ENCODE measurements around the gene CLEC4C. TPM values are rescaled to one million over a fixed set of nuclear protein-coding genes. Genes with fewer than 3 reads are reported as not detected.

Gene CLEC4C
- polyA plus RNA-seq, 1 of the 3 experiments (the other 2 are of a cell fraction): not detected

GRCh38 chr12:7719946-7720730, 27.0 kb downstream of the CLEC4C start:
- CTCF ChIA-PET: no interaction called here
- Histone ChIP-seq H3F3A (replicated peaks; ENCODE audit: insufficient read depth) (no peaks in the 10 kb centered on the region), H3K27ac (ENCODE audit: low read depth in 2 of 2, low read length in 1 of 2) (no peak overlapping the region), H3K79me2 (ENCODE audit: insufficient read depth) (no peaks in the 10 kb centered on the region), H3K36me3 (replicated peaks in 1 of 2; ENCODE audit: control insufficient read depth in 1 of 2, insufficient read depth in 2 of 2, low read length in 1 of 2) (no peaks in the 10 kb centered on the region), H3K9ac (no peak overlapping the region), H2AFZ (ENCODE audit: low read depth) (no peak overlapping the region), H4K20me1 (ENCODE audit: insufficient read depth) (no peaks in the 10 kb centered on the region), H3K9me3 (no peaks in the 10 kb centered on the region), H3K27me3 (ENCODE audit: insufficient read depth) (peaks cover 15% of the 10 kb centered on the region; the same call in 1 of the 2 replicates), H3K4me3 (ENCODE audit: low read depth in 2 of 2, low read length in 1 of 2) (no peak overlapping the region), H3K4me2 (no peak overlapping the region), H3K9me2 (no peaks in the 10 kb centered on the region), H3K4me1 (ENCODE audit: control insufficient read depth in 1 of 2, insufficient read depth in 2 of 2, low read depth in 1 of 2, low read length in 1 of 2) (no peaks in the 10 kb centered on the region)
- TF ChIP-seq GATA2 (CRISPR knock-in tag; IDR thresholded peaks at IDR 0.05) (no peak), SIN3A (IDR thresholded peaks at IDR 0.05; ENCODE audit: borderline replicate concordance, low read depth, low read length) (no peak), RCOR1 (IDR thresholded peaks at IDR 0.05; ENCODE audit: low read length) (no peak), TEAD4 (IDR thresholded peaks at IDR 0.05; ENCODE audit: borderline replicate concordance, insufficient read depth) (no peak), NRF1 (IDR thresholded peaks at IDR 0.05; ENCODE audit: low read depth, low read length) (no peak), RXRA (IDR thresholded peaks at IDR 0.05; ENCODE audit: borderline replicate concordance, low read depth) (no peak), TAF1 (IDR thresholded peaks at IDR 0.05; ENCODE audit: borderline replicate concordance, low read depth, low read length) (no peak), FOXM1 (IDR thresholded peaks at IDR 0.05; ENCODE audit: low read depth) (no peak), TCF12 (IDR thresholded peaks at IDR 0.05) (no peak), FOSL2 (IDR thresholded peaks at IDR 0.05; ENCODE audit: borderline replicate concordance, low read depth) (no peak), JUND (IDR thresholded peaks at IDR 0.05) (no peak)
- TF ChIP-seq, protein P1, sequence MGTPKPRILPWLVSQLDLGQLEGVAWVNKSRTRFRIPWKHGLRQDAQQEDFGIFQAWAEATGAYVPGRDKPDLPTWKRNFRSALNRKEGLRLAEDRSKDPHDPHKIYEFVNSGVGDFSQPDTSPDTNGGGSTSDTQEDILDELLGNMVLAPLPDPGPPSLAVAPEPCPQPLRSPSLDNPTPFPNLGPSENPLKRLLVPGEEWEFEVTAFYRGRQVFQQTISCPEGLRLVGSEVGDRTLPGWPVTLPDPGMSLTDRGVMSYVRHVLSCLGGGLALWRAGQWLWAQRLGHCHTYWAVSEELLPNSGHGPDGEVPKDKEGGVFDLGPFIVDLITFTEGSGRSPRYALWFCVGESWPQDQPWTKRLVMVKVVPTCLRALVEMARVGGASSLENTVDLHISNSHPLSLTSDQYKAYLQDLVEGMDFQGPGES (IDR thresholded peaks at IDR 0.05; ENCODE audit: low read depth, low read length): no peak
- 14% methylated on average over 15 of the region's 15 CpGs for WGBS (ENCODE audit: low lambda C conversion rate)
- POLR2A ChIA-PET: no interaction called here
- no peak for DNase-seq

- H3K4me1 ChIP-seq (ENCODE audit: control insufficient read depth in 1 of 2, insufficient read depth in 2 of 2, low read depth in 1 of 2, low read length in 1 of 2): no peaks in the 10 kb centered on the region
- H3F3A ChIP-seq (replicated peaks; ENCODE audit: insufficient read depth): no peaks in the 10 kb centered on the region
- H3K27ac ChIP-seq (ENCODE audit: low read depth in 2 of 2, low read length in 1 of 2): no peak overlapping the region
- CTCF ChIA-PET: interaction anchor here (0.6 kb wide), 1 partner anchor 1333 kb away, joined by 3 read pairs; no protein-coding TSS in a partner anchor
- POLR2A ChIA-PET: no interaction called here
- no peak overlapping the region for H3K4me2 ChIP-seq
- H3K36me3 ChIP-seq (replicated peaks in 1 of 2; ENCODE audit: control insufficient read depth in 1 of 2, insufficient read depth in 2 of 2, low read length in 1 of 2): no peaks in the 10 kb centered on the region
- no peaks in the 10 kb centered on the region for H3K9me2 ChIP-seq
- H3K9me3 ChIP-seq: no peaks in the 10 kb centered on the region
- TF ChIP-seq, protein P2, sequence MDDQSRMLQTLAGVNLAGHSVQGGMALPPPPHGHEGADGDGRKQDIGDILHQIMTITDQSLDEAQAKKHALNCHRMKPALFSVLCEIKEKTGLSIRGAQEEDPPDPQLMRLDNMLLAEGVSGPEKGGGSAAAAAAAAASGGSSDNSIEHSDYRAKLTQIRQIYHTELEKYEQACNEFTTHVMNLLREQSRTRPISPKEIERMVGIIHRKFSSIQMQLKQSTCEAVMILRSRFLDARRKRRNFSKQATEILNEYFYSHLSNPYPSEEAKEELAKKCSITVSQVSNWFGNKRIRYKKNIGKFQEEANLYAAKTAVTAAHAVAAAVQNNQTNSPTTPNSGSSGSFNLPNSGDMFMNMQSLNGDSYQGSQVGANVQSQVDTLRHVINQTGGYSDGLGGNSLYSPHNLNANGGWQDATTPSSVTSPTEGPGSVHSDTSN (IDR thresholded peaks at IDR 0.05): no peak
- no peak for TF ChIP-seq NRF1 (IDR thresholded peaks at IDR 0.05; ENCODE audit: low read depth, low read length)
- no peak overlapping the region for H3K9ac ChIP-seq
- H3K27me3 ChIP-seq (ENCODE audit: insufficient read depth): peaks cover 38% of the 10 kb centered on the region; the same call in 1 of the 2 replicates
- no peak overlapping the region for H2AFZ ChIP-seq (ENCODE audit: low read depth)
- DNase-seq: no peak
- WGBS (ENCODE audit: low lambda C conversion rate): 2% methylated on average over 5 of the region's 5 CpGs
- H3K4me3 ChIP-seq (ENCODE audit: low read depth in 2 of 2, low read length in 1 of 2): no peak overlapping the region
- no peaks in the 10 kb centered on the region for H3K79me2 ChIP-seq (ENCODE audit: insufficient read depth)
- no peaks in the 10 kb centered on the region for H4K20me1 ChIP-seq (ENCODE audit: insufficient read depth)
These were observed 30.8 kb downstream of the CLEC4C start for GRCh38 chr12:7716381-7716780.
